Progenitor cell of endocrine pancreas (in vitro differentiated cells): ENCODE data around the gene TEX54. TPM values are rescaled to one million over a fixed set of nuclear protein-coding genes. Genes with fewer than 3 reads are reported as not detected.
A peak's percentile ranks its signal among the peaks of the same experiment; 100 is the strongest.

ENCODE experiments used
- DNase-seq: peaks from one replicate; pipeline ENCODE4 v3.0.0; 2021; ENCODE audit warnings: low spot score; ENCODE audit not compliant: unreplicated experiment
- H3K27ac Mint-ChIP-seq: 2 replicates; pipeline ENCODE4 v1.8.0; 2021; ENCODE audit warnings: mild to moderate bottlenecking, moderate library complexity, mixed read lengths
- H3K27me3 Mint-ChIP-seq: 2 replicates; pipeline ENCODE4 v1.8.0; 2021; ENCODE audit warnings: mixed read lengths
- H3K36me3 Mint-ChIP-seq: 2 replicates; pipeline ENCODE4 v1.8.0; 2022; ENCODE audit warnings: mixed read lengths; ENCODE audit not compliant: insufficient read depth
- H3K4me1 Mint-ChIP-seq: 2 replicates; pipeline ENCODE4 v1.8.0; 2021; ENCODE audit warnings: low read depth, mixed read lengths
- H3K4me3 Mint-ChIP-seq: 2 replicates; pipeline ENCODE4 v1.8.0; 2021; ENCODE audit warnings: low read depth, mild to moderate bottlenecking, moderate library complexity, mixed read lengths
- H3K9me3 Mint-ChIP-seq: 2 replicates; pipeline ENCODE4 v1.8.0; 2021; ENCODE audit warnings: low read depth, mixed read lengths
- total RNA-seq: library from RNA; stranded (reverse); gene quantifications from 2 replicates; pipeline ENCODE4 v1.2.1, GENCODE V29; 2021
- TF ChIP-seq, protein P1 (sequence below): fragments of 200-600 bp; sonication (generic); IDR thresholded peaks from one replicate; pipeline ENCODE4 v1.5.0; 2021; ENCODE audit warnings: antibody characterized with exemption, mild to moderate bottlenecking; ENCODE audit not compliant: unreplicated experiment

Gene TEX54
- total RNA-seq, 1 donor from 2014 or later, result not detected

- H3K27me3 Mint-ChIP-seq, result no peaks in the 10 kb centered on the region
- DNase-seq, result no peak
- no peaks in the 10 kb centered on the region for H3K9me3 Mint-ChIP-seq
- TF ChIP-seq, protein P1, sequence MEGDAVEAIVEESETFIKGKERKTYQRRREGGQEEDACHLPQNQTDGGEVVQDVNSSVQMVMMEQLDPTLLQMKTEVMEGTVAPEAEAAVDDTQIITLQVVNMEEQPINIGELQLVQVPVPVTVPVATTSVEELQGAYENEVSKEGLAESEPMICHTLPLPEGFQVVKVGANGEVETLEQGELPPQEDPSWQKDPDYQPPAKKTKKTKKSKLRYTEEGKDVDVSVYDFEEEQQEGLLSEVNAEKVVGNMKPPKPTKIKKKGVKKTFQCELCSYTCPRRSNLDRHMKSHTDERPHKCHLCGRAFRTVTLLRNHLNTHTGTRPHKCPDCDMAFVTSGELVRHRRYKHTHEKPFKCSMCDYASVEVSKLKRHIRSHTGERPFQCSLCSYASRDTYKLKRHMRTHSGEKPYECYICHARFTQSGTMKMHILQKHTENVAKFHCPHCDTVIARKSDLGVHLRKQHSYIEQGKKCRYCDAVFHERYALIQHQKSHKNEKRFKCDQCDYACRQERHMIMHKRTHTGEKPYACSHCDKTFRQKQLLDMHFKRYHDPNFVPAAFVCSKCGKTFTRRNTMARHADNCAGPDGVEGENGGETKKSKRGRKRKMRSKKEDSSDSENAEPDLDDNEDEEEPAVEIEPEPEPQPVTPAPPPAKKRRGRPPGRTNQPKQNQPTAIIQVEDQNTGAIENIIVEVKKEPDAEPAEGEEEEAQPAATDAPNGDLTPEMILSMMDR, result no peak
- H3K4me3 Mint-ChIP-seq, result peak overlapping the region; percentile 98
- peaks cover 54% of the 10 kb centered on the region for H3K4me1 Mint-ChIP-seq
- H3K36me3 Mint-ChIP-seq, result peaks cover 22% of the 10 kb centered on the region
- H3K27ac Mint-ChIP-seq, result peak overlapping the region; percentile 90
These were observed 24.9 kb upstream of the TEX54 start for GRCh38 chr11:62857541-62857982.

DNA sequence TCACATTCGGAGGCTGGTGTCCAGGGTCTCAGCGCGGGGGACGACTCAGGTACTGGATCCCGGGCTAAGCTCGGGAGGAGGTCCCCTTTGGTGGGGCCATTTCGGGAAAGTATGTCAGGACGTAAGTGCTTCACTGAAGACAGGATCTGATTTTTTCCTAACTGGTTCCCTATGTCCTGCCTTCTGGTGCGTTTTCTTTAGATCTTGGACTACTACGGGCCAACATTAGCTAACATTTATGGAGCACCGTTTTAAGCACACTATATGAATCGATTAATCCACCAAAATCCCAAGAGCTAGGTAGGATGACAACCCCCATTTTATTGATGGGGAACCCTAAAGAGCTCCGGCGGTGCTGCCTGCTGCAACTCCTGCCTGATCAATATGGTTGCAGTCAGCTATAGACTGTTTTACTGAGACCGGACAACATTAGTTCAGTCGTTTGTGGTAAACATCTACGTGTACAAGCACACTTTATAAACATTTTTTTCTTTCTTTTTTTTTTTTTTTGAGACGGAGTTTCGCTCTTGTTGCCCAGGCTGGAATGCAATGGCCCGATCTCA, 23.8 kb upstream of the TEX54 start:
- TF ChIP-seq, protein P1, result no peak
- peak overlapping the region; percentile 98 for H3K4me3 Mint-ChIP-seq
- H3K27me3 Mint-ChIP-seq, result no peaks in the 10 kb centered on the region
- DNase-seq, result no peak
- peaks cover 59% of the 10 kb centered on the region for H3K4me1 Mint-ChIP-seq
- peak overlapping the region; percentile 99 for H3K27ac Mint-ChIP-seq
- no peaks in the 10 kb centered on the region for H3K9me3 Mint-ChIP-seq
- H3K36me3 Mint-ChIP-seq, result peaks cover 29% of the 10 kb centered on the region

DNA sequence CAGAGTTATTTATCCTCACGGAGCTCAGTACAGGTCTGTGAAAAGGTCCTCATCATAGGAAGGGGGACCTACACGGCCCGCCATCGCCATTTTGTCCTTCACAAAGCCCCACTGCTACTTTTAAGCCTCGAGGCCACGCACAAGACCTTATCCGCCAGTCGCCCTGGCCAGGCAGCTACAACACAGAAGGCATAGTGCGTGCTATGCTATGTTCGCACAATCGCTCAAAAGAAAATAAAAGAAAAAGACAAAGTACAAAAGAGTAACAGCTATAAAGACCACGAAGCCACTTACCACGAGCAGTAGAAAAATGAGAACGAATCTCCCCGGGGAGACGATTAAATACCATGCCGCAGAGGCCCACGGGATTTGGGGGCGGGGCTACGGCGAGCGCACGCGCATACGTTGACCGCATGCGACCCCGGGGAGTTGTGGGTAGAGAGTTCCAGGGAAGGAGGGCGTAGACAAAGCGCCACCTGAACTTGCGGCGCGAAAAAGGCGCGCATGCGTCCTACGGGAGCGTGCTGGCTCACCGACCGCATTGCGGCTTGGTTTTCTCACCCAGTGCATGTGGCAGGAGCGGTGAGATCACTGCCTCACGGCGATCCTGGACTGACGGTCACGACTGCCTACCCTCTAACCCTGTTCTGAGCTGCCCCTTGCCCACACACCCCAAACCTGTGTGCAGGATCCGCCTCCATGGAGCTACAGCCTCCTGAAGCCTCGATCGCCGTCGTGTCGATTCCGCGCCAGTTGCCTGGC, 23.1 kb upstream of the TEX54 start:
- Mint-ChIP-seq H3K4me3 (peak overlapping the region; percentile 98), H3K27ac (peak overlapping the region; percentile 99), H3K27me3 (no peaks in the 10 kb centered on the region), H3K4me1 (peaks cover 55% of the 10 kb centered on the region), H3K36me3 (peaks cover 29% of the 10 kb centered on the region), H3K9me3 (no peaks in the 10 kb centered on the region)
- TF ChIP-seq, protein P1, result no peak
- peak; percentile 96 for DNase-seq

DNA sequence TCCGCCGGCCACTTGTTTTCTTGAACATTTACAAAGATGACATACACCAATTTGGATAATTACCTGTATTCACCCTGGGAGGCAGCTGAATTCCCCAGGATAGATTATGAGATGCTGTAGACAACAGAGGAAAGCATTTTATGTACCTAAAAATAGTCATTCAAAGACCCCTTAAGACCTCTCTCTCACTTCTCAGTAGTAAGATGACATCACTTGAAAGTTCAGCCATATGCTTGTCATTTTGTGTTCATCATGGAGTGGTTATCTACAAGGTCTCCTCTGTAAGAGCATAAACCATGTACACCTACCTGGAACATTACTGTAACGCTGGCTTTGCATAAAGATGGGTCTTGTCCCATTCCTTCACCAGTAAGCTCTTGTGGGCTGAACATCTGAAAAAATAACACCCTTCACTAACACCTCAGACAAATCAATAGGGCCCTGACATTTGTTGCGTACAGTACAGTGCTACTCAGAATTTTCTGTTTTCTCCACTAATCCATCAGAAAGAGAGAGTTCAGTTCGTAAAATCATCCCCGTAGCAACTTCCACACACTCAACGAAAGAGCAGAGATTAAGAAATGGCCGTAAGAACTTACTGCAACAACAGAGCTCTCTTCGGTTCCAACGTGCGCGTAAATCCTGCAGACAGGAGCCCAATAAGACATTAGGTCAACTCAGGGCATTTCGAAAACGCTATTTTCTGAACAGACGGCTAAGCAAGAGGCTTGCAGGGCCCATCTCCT, 22.4 kb upstream of the TEX54 start:
- Mint-ChIP-seq H3K27ac (peak overlapping the region; percentile 99), H3K36me3 (peaks cover 29% of the 10 kb centered on the region), H3K4me1 (peaks cover 49% of the 10 kb centered on the region), H3K27me3 (no peaks in the 10 kb centered on the region), H3K4me3 (peak overlapping the region; percentile 98), H3K9me3 (no peaks in the 10 kb centered on the region)
- no peak for DNase-seq
- TF ChIP-seq, protein P1, result no peak
